Tibial artery (tissue), 4 donors: ENCODE data around the gene GALNT18.

Source experiments
- DNase-seq, 2 donors: peaks; one replicate each; pipeline ENCODE4 v3.0.0-alpha.2; 2019
- H3K27ac ChIP-seq, 2 donors: fragments of 200-600 bp; sonication (generic) in 1 of 2; 1 replicate in 1 of 2; 2 replicates in 1 of 2; pipeline ENCODE4 v1.5.1; 2018 to 2019; ENCODE audit warnings: mild to moderate bottlenecking in 1 of 2
- H3K27me3 ChIP-seq, 2 donors: fragments of 200-600 bp; sonication (generic) in 1 of 2; one replicate each; pipeline versions ENCODE4 v1.5.1 to v1.6.0; 2016 to 2019
- H3K36me3 ChIP-seq, 3 donors: fragments of 200-600 bp; sonication (generic) in 2 of 3; one replicate each; pipeline ENCODE4 v1.5.1; 2016 to 2019; ENCODE audit warnings: mild to moderate bottlenecking in 2 of 3
- H3K4me1 ChIP-seq, 4 donors: fragments of 200-600 bp; sonication (generic) in 2 of 4; 1 replicate in 3 of 4; 2 replicates in 1 of 4; pipeline ENCODE4 v1.5.1; 2016 to 2019
- H3K4me3 ChIP-seq, 2 donors: fragments of 200-600 bp; sonication (generic) in 1 of 2; 1 replicate in 1 of 2; 2 replicates in 1 of 2; pipeline ENCODE4 v1.5.1; 2018 to 2019; ENCODE audit warnings: mild to moderate bottlenecking in 2 of 2
- H3K9me3 ChIP-seq, 3 donors: fragments of 200-600 bp; sonication (generic) in 1 of 3; one replicate each; pipeline ENCODE4 v1.5.1; 2016 to 2019
- CTCF ChIP-seq, 2 experiments: fragments of 200-600 bp in 1 of 2; fragments of 450-650 bp in 1 of 2; IDR thresholded peaks; one replicate each; pipeline ENCODE4 v1.5.1; 2017 to 2019; ENCODE audit warnings: antibody characterized with exemption in 2 of 2, mild to moderate bottlenecking in 1 of 2, moderate library complexity in 1 of 2
- intact Hi-C: fragments of 100-400 bp; cut with DNase I; formaldehyde crosslinking; loops from one replicate; pipeline ENCODE4 v1.15.0; 2023; ENCODE audit warnings: low total_unique reads

GALNT18 gene

GRCh38 chr11:11618973-11619435 lies 2.8 kb downstream of the GALNT18 start:
- no peak for DNase-seq
- Histone ChIP-seq H3K27me3 (no peaks in the 10 kb centered on the region), H3K36me3 (no peaks in the 10 kb centered on the region), H3K4me3 (peak overlapping the region in 1 of 2 donors; percentile 94), H3K9me3 (no peaks in the 10 kb centered on the region), H3K27ac (peak overlapping the region; percentile 78 to 87), H3K4me1 (peaks cover 0 to 65% (median 23%) of the 10 kb centered on the region in 4 donors)
- intact Hi-C loops, result loop anchor here (10.0 kb wide), 1 partner anchor 54 kb away; no protein-coding TSS in a partner anchor
- peak in 1 of 2 experiments; percentile 30 for TF ChIP-seq CTCF (IDR thresholded peaks at IDR 0.05)

GRCh38 chr11:11615086-11615485 lies 6.7 kb downstream of the GALNT18 start:
- Histone ChIP-seq H3K4me1 (peaks cover 0 to 97% (median 36%) of the 10 kb centered on the region in 4 donors), H3K4me3 (no peak overlapping the region), H3K9me3 (no peaks in the 10 kb centered on the region), H3K27me3 (no peaks in the 10 kb centered on the region), H3K27ac (peak overlapping the region; percentile 34 to 70), H3K36me3 (no peaks in the 10 kb centered on the region)
- no peak for TF ChIP-seq CTCF (IDR thresholded peaks at IDR 0.05)
- DNase-seq, result no peak
- intact Hi-C loops, result loop anchor here (10.0 kb wide), 1 partner anchor 50 kb away; no protein-coding TSS in a partner anchor

- H3K4me1 ChIP-seq, result peaks cover 0 to 97% (median 36%) of the 10 kb centered on the region in 4 donors
- H3K9me3 ChIP-seq, result no peaks in the 10 kb centered on the region
- no peak for TF ChIP-seq CTCF (IDR thresholded peaks at IDR 0.05)
- no peak overlapping the region for H3K4me3 ChIP-seq
- DNase-seq, result no peak
- peak overlapping the region; percentile 70 to 77 for H3K27ac ChIP-seq
- no peaks in the 10 kb centered on the region for H3K27me3 ChIP-seq
- intact Hi-C loops, result loop anchor here (10.0 kb wide), 1 partner anchor 48 kb away; no protein-coding TSS in a partner anchor
- H3K36me3 ChIP-seq, result no peaks in the 10 kb centered on the region
These were observed 9.4 kb downstream of the GALNT18 start for GRCh38 chr11:11612439-11612838.

- TF ChIP-seq CTCF (IDR thresholded peaks at IDR 0.05), result no peak
- Histone ChIP-seq H3K27ac (peak overlapping the region; percentile 70 to 77), H3K4me3 (peak overlapping the region in 1 of 2 donors; percentile 28), H3K9me3 (no peaks in the 10 kb centered on the region), H3K4me1 (peaks cover 0 to 97% (median 32%) of the 10 kb centered on the region in 4 donors), H3K36me3 (no peaks in the 10 kb centered on the region), H3K27me3 (no peaks in the 10 kb centered on the region)
- DNase-seq, result peak in 1 of 2 donors; percentile 76
- intact Hi-C loops, result loop anchor here (10.0 kb wide), 1 partner anchor 47 kb away; no protein-coding TSS in a partner anchor
These were observed 10.4 kb downstream of the GALNT18 start for GRCh38 chr11:11611381-11611780.

- H3K36me3 ChIP-seq, result no peaks in the 10 kb centered on the region
- H3K27ac ChIP-seq, result peak overlapping the region; percentile 42 to 55
- H3K4me1 ChIP-seq, result peaks cover 0 to 86% (median 39%) of the 10 kb centered on the region in 4 donors
- no peak for TF ChIP-seq CTCF (IDR thresholded peaks at IDR 0.05)
- intact Hi-C loops, result no loop called here
- DNase-seq, result no peak
- H3K27me3 ChIP-seq, result no peaks in the 10 kb centered on the region
- H3K4me3 ChIP-seq, result no peak overlapping the region
- no peaks in the 10 kb centered on the region for H3K9me3 ChIP-seq
These were observed 13.0 kb downstream of the GALNT18 start for GRCh38 chr11:11608783-11609232.
